Adrenal gland (tissue), 12 donors: Measurements from ENCODE around the gene KCNJ1. TPM values are rescaled to one million over a fixed set of nuclear protein-coding genes. Genes with fewer than 3 reads are reported as not detected.

Source experiments
- DNase-seq, 7 donors: peaks; one replicate each; pipeline ENCODE4 v3.0.0-alpha.2; 2019 to 2020
- H3K27ac ChIP-seq, 5 donors: fragments of 200-600 bp; sonication (generic) in 4 of 5; 1 replicate in 3 of 5; 2 replicates in 2 of 5; pipeline versions ENCODE4 v1.5.1 to v1.8.0; 2016 to 2020; ENCODE audit warnings: mild to moderate bottlenecking in 1 of 5
- H3K27me3 ChIP-seq: fragments of 200-600 bp; 2 replicates; pipeline ENCODE4 v1.8.0; 2021
- H3K36me3 ChIP-seq, 2 donors: fragments of 200-600 bp; replicated peaks in 1 of 2; 1 replicate in 1 of 2; 2 replicates in 1 of 2; pipeline versions ENCODE4 v1.5.1 to v1.8.0; 2018 to 2022
- H3K4me1 ChIP-seq, 2 donors: fragments of 200-600 bp; replicated peaks in 1 of 2; 1 replicate in 1 of 2; 2 replicates in 1 of 2; pipeline versions ENCODE4 v1.5.1 to v1.8.0; 2018 to 2021
- H3K4me3 ChIP-seq, 4 donors: fragments of 200-600 bp; sonication (generic) in 3 of 4; one replicate each; pipeline ENCODE4 v1.5.1; 2016 to 2018
- H3K9me3 ChIP-seq, 3 donors: fragments of 200-600 bp; sonication (generic) in 1 of 3; replicated peaks in 1 of 3; 1 replicate in 2 of 3; 2 replicates in 1 of 3; pipeline versions ENCODE4 v1.5.1 to v1.8.0; 2016 to 2021
- POLR2A ChIP-seq, 2 donors: fragments of 450-650 bp; IDR thresholded peaks; one replicate each; pipeline ENCODE4 v1.6.1; 2017; ENCODE audit warnings: antibody characterized with exemption in 2 of 2, mild to moderate bottlenecking in 2 of 2, moderate library complexity in 1 of 2
- WGBS, 4 donors: extraction: QIAGEN DNeasy Blood & Tissue Kit in 2 of 4; methylation state at CpG; one replicate each; pipeline versions ENCODE4 v1.1.5 to v1.1.7; 2013 to 2017; 5-methylcytosine and 5-hydroxymethylcytosine counted together
- intact Hi-C, 2 donors: fragments of 100-400 bp; cut with DNase I; formaldehyde crosslinking; loops; one replicate each; pipeline versions ENCODE4 v1.14.1 to v1.15.0; 2022 to 2023
- polyA plus RNA-seq, 3 donors: library from polyadenylated mRNA; stranded (reverse); fragments of 200-250 nt in 2 of 3; fragments of 350-450 nt in 1 of 3; fragmentation: Illumina TruSeq in 1 of 3; extraction: RNeasy Lipid Tissue Mini Kit (QIAGEN cat#74804) in 1 of 3; gene quantifications; one replicate each; pipeline ENCODE4 v1.2.3, GENCODE V29; 2013 to 2014
- total RNA-seq, 9 donors: library from RNA; depleted of rRNA in 4 of 9; stranded (reverse); fragments of >200 nt in 4 of 9; fragments of 120-200 nt in 1 of 9; fragmentation: NEBNext Ultra II Directional in 1 of 9; extraction: Animal tissue kit (Norgen Biotek cat#: 25700) in 1 of 9; gene quantifications; one replicate each; pipeline versions ENCODE4 v1.1.0 to v1.2.4, GENCODE V29; 2013 to 2023
- TF ChIP-seq, protein P1 (sequence below), 6 experiments: fragments of 450-650 bp in 4 of 6; fragments of 200-600 bp in 2 of 6; sonication (generic) in 1 of 6; IDR thresholded peaks; 1 replicate in 5 of 6; 2 replicates in 1 of 6; pipeline versions ENCODE4 v1.5.1 to v1.8.0; 2016 to 2021; ENCODE audit warnings: antibody characterized with exemption in 6 of 6, mild to moderate bottlenecking in 2 of 6, moderate library complexity in 1 of 6
- donor health status: healthy with polysubstance abuse.
- donor health status: Bipolar disorder and iron deficiency.
- donor health status: DM: yes; HTN: yes; CAD: no.
- donor health status: DM: no; HTN: no; CAD: no.
- donor health status: DM: no; HTN: no; CAD: no.
- donor health status: DM: yes; HTN: yes; CAD: no.

Gene KCNJ1
- total and polyA plus RNA-seq, 12 donors, result 0.06 to 0.17 (median 0.16) TPM; not detected in 9

GRCh38 chr11:128803449-128804245 is 63.4 kb downstream of the KCNJ1 start:
- 60 to 65% (median 62%) methylated on average over 6 of the region's 6 CpGs for WGBS, 4 donors
- peaks cover 0 to 9% of the 10 kb centered on the region in 2 donors for H3K4me1 ChIP-seq
- TF ChIP-seq POLR2A (IDR thresholded peaks at IDR 0.05), result no peak
- TF ChIP-seq, protein P1, sequence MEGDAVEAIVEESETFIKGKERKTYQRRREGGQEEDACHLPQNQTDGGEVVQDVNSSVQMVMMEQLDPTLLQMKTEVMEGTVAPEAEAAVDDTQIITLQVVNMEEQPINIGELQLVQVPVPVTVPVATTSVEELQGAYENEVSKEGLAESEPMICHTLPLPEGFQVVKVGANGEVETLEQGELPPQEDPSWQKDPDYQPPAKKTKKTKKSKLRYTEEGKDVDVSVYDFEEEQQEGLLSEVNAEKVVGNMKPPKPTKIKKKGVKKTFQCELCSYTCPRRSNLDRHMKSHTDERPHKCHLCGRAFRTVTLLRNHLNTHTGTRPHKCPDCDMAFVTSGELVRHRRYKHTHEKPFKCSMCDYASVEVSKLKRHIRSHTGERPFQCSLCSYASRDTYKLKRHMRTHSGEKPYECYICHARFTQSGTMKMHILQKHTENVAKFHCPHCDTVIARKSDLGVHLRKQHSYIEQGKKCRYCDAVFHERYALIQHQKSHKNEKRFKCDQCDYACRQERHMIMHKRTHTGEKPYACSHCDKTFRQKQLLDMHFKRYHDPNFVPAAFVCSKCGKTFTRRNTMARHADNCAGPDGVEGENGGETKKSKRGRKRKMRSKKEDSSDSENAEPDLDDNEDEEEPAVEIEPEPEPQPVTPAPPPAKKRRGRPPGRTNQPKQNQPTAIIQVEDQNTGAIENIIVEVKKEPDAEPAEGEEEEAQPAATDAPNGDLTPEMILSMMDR (IDR thresholded peaks at IDR 0.05), result no peak
- no peaks in the 10 kb centered on the region for H3K9me3 ChIP-seq
- no peaks in the 10 kb centered on the region for H3K27me3 ChIP-seq
- H3K36me3 ChIP-seq, result peaks cover 0 to 5% of the 10 kb centered on the region in 2 donors
- intact Hi-C loops, result no loop called here
- no peak overlapping the region for H3K4me3 ChIP-seq
- no peak overlapping the region for H3K27ac ChIP-seq
- no peak for DNase-seq

DNA sequence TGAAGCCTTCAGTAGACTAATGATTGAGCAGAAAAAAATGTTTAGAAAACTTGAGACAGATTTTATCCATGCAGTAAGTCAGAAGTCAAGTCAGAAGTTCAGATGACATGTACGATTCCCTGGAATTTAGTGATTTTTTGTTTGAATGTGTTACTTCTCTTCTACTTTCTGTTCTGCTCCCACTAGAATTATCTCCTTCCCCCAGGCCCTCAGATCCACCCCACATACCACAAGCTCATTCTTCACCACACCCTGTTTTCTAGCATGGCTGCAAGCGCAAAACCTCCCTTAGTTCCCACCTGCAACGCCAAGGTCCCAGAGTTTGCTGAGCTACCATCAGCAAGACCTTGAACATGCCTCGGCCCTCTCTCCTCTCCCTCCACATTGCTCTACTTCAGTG is 64.1 kb downstream of the KCNJ1 start:
- Histone ChIP-seq H3K27me3 (no peaks in the 10 kb centered on the region), H3K27ac (peak overlapping the region in 1 of 5 donors; percentile 9), H3K4me1 (peaks cover 0 to 9% of the 10 kb centered on the region in 2 donors), H3K4me3 (no peak overlapping the region), H3K36me3 (peaks cover 0 to 5% of the 10 kb centered on the region in 2 donors), H3K9me3 (no peaks in the 10 kb centered on the region)
- no peak for DNase-seq
- 68 to 76% (median 74%) methylated on average over 4 of the region's 4 CpGs for WGBS, 4 donors
- TF ChIP-seq, protein P1 (IDR thresholded peaks at IDR 0.05), result peak in 2 of 6 experiments; percentile 3
- TF ChIP-seq POLR2A (IDR thresholded peaks at IDR 0.05), result no peak
- intact Hi-C loops, result no loop called here

GRCh38 chr11:128802358-128802981 is 64.6 kb downstream of the KCNJ1 start:
- TF ChIP-seq POLR2A (IDR thresholded peaks at IDR 0.05), result no peak
- TF ChIP-seq, protein P1 (IDR thresholded peaks at IDR 0.05), result peak in 5 of 6 experiments; percentile 7 to 34 (median 11)

DNA sequence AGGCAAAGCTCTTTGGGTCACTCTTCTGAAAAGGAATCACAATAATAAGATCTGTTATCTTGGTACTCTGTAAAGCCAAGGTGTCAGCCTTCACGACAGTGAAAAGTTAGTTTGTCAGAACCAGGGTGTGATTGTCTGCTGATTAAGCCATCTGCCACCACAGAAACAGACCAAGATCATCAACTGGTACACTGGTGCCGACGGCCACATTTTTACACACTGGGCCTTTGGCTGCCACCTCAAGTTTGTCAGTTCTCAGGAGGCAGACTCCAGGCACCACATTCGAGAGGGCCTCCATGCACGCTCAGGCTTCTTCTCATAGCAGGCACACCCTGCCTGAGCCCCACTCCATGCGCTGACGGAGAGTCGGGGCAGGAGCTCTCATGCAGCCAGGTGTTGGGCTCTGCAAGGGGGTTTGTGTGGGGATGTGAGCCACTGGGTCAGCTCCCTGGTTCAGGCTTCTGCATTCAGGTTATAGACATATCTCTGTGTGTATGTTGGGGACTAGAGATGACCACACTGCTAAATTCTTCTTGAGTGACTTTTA is 66.2 kb downstream of the KCNJ1 start:
- 85 to 93% (median 90%) methylated on average over 3 to 8 of the region's 8 CpGs for WGBS, 4 donors
- DNase-seq, result no peak
- no peak for TF ChIP-seq POLR2A (IDR thresholded peaks at IDR 0.05)
- TF ChIP-seq, protein P1 (IDR thresholded peaks at IDR 0.05), result no peak
- H3K27me3 ChIP-seq, result no peaks in the 10 kb centered on the region
- peaks cover 0 to 9% of the 10 kb centered on the region in 2 donors for H3K4me1 ChIP-seq
- H3K27ac ChIP-seq, result no peak overlapping the region
- H3K36me3 ChIP-seq, result peaks cover 0 to 3% of the 10 kb centered on the region in 2 donors
- no peak overlapping the region for H3K4me3 ChIP-seq
- H3K9me3 ChIP-seq, result no peaks in the 10 kb centered on the region
- intact Hi-C loops, result no loop called here

More at GRCh38 chr11:128802358-128802981, 64.6 kb downstream of the KCNJ1 start:
- H3K4me3 ChIP-seq, result no peak overlapping the region
- H3K27me3 ChIP-seq, result no peaks in the 10 kb centered on the region
- H3K27ac ChIP-seq, result peak overlapping the region in 1 of 5 donors; percentile 9
- DNase-seq, result no peak
- no peaks in the 10 kb centered on the region for H3K9me3 ChIP-seq
- H3K36me3 ChIP-seq, result peaks cover 0 to 5% of the 10 kb centered on the region in 2 donors
- intact Hi-C loops, result no loop called here
- 53 to 70% (median 64%) methylated on average over 4 of the region's 4 CpGs for WGBS, 4 donors
- H3K4me1 ChIP-seq, result peaks cover 0 to 9% of the 10 kb centered on the region in 2 donors
